ENCODE measurements around the gene PINLYP. TPM values are rescaled to one million over a fixed set of nuclear protein-coding genes. Genes with fewer than 3 reads are reported as not detected.

The PINLYP gene
- total RNA-seq, 1 experiment from 2014 or later = 6.4 TPM

DNA sequence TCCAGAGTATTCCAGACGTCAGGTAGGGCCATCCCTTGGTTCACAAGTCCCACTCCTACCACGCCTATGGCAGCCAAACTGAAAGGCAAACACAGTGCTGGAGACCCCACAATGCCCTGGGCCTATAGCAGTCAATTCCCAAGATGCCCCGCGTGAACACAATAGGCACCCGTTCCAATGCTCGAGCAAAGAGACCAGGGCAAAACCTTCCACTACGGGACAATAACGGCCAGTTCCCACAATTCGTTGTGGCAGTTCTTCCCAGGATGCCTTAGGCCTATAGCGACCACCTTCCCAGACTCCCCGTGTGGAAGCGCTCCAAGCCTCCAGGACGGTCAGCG, 43.3 kb downstream of the PINLYP start (continued):
- TF ChIP-seq, protein P1, sequence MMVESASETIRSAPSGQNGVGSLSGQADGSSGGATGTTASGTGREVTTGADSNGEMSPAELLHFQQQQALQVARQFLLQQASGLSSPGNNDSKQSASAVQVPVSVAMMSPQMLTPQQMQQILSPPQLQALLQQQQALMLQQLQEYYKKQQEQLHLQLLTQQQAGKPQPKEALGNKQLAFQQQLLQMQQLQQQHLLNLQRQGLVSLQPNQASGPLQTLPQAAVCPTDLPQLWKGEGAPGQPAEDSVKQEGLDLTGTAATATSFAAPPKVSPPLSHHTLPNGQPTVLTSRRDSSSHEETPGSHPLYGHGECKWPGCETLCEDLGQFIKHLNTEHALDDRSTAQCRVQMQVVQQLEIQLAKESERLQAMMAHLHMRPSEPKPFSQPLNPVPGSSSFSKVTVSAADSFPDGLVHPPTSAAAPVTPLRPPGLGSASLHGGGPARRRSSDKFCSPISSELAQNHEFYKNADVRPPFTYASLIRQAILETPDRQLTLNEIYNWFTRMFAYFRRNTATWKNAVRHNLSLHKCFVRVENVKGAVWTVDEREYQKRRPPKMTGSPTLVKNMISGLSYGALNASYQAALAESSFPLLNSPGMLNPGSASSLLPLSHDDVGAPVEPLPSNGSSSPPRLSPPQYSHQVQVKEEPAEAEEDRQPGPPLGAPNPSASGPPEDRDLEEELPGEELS (CRISPR knock-in tag; IDR thresholded peaks at IDR 0.05) = no peak
- TF ChIP-seq ZNF396 (CRISPR knock-in tag; IDR thresholded peaks at IDR 0.05; ENCODE audit: borderline replicate concordance) (no peak), MXD4 (CRISPR knock-in tag; IDR thresholded peaks at IDR 0.05; ENCODE audit: borderline replicate concordance) (no peak), ZNF423 (CRISPR knock-in tag; IDR thresholded peaks at IDR 0.05) (no peak), SOX15 (CRISPR knock-in tag; IDR thresholded peaks at IDR 0.05) (no peak), ZBTB21 (CRISPR knock-in tag; IDR thresholded peaks at IDR 0.05; ENCODE audit: borderline replicate concordance) (no peak), SMAD3 (CRISPR knock-in tag; IDR thresholded peaks at IDR 0.05; ENCODE audit: borderline replicate concordance) (0 out of 2 replicates have a peak, but pooled peaks have one; percentile 48), ZNF138 (CRISPR knock-in tag; conservative IDR thresholded peaks at IDR 0.05) (no peak), JAZF1 (CRISPR knock-in tag; IDR thresholded peaks at IDR 0.05) (no peak), OVOL2 (CRISPR knock-in tag; IDR thresholded peaks at IDR 0.05; ENCODE audit: borderline replicate concordance) (no peak), FOXJ3 (CRISPR knock-in tag; IDR thresholded peaks at IDR 0.05; ENCODE audit: borderline replicate concordance) (no peak), NR2C2 (CRISPR knock-in tag; IDR thresholded peaks at IDR 0.05) (no peak)
- TF ChIP-seq, protein P2, sequence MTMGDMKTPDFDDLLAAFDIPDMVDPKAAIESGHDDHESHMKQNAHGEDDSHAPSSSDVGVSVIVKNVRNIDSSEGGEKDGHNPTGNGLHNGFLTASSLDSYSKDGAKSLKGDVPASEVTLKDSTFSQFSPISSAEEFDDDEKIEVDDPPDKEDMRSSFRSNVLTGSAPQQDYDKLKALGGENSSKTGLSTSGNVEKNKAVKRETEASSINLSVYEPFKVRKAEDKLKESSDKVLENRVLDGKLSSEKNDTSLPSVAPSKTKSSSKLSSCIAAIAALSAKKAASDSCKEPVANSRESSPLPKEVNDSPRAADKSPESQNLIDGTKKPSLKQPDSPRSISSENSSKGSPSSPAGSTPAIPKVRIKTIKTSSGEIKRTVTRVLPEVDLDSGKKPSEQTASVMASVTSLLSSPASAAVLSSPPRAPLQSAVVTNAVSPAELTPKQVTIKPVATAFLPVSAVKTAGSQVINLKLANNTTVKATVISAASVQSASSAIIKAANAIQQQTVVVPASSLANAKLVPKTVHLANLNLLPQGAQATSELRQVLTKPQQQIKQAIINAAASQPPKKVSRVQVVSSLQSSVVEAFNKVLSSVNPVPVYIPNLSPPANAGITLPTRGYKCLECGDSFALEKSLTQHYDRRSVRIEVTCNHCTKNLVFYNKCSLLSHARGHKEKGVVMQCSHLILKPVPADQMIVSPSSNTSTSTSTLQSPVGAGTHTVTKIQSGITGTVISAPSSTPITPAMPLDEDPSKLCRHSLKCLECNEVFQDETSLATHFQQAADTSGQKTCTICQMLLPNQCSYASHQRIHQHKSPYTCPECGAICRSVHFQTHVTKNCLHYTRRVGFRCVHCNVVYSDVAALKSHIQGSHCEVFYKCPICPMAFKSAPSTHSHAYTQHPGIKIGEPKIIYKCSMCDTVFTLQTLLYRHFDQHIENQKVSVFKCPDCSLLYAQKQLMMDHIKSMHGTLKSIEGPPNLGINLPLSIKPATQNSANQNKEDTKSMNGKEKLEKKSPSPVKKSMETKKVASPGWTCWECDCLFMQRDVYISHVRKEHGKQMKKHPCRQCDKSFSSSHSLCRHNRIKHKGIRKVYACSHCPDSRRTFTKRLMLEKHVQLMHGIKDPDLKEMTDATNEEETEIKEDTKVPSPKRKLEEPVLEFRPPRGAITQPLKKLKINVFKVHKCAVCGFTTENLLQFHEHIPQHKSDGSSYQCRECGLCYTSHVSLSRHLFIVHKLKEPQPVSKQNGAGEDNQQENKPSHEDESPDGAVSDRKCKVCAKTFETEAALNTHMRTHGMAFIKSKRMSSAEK (CRISPR knock-in tag; IDR thresholded peaks at IDR 0.05; ENCODE audit: borderline replicate concordance) = 0 out of 2 replicates have a peak, but pooled peaks have one; percentile 45
- TF ChIP-seq, protein P3, sequence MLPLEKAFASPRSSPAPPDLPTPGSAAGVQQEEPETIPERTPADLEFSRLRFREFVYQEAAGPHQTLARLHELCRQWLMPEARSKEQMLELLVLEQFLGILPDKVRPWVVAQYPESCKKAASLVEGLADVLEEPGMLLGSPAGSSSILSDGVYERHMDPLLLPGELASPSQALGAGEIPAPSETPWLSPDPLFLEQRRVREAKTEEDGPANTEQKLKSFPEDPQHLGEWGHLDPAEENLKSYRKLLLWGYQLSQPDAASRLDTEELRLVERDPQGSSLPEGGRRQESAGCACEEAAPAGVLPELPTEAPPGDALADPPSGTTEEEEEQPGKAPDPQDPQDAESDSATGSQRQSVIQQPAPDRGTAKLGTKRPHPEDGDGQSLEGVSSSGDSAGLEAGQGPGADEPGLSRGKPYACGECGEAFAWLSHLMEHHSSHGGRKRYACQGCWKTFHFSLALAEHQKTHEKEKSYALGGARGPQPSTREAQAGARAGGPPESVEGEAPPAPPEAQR (CRISPR knock-in tag; IDR thresholded peaks at IDR 0.05) = no peak

DNA sequence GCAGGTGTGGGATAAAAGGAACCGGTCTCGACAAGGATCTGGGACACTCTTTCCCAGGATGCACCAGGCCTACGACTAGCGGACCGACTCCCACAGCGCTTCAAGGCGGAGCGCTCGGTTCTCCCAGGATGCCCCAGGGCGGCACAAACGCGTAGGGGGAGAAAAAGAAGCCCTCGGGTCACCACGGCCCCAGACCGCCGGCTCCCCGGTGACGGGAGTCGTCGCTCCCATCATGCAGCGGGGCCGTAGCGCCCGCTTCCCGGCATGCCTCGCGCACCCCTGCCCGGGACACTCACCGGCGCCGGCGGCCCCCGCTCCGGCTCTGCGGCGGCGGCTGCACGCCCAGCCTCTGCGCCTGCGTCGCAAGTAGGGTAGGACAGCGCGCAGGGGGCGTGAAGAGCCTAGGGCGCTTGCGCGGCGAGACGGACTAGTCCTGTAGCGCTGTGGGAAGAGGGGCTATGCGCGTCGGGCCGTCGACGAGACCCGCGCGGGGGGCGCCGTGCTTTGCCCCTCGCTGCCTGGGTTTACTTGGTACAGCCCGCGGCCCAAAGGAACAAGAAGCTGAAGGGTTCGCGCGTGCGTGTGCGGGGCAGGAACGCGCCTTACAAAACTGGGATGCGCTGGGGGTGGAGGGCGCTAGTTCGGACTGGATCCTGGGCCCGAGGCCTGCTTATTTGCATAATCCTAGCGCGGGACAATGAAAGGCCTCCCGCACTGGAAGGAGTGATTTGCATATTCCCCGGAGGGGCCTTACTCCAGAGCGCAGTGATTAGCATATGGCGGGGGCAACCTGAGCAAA, 43.9 kb downstream of the PINLYP start, which contains the start of gene ZNF428:
Gene ZNF428, minus strand, starts transcription at position 368 of the 799 bp plus-strand sequence. CDS start 5,325 bp downstream, outside the sequence.
- H3K9me3 Mint-ChIP-seq = no peaks in the 10 kb centered on the region
- ATAC-seq (peak; percentile 81), DNase-seq (ENCODE audit: low spot score) (peak; percentile 93)
- no peaks in the 10 kb centered on the region for H3K36me3 Mint-ChIP-seq
- H3K27me3 Mint-ChIP-seq (ENCODE audit: low read depth) = no peaks in the 10 kb centered on the region; the same call in 1 of the 2 replicates
- peak within 1 kb of the TSS; percentile 97 for H3K27ac Mint-ChIP-seq
- H3K4me1 Mint-ChIP-seq = peaks cover 24% of the 10 kb centered on the region
- POLR2A ChIA-PET = interaction anchor here (1.0 kb wide), 1 partner anchor 12 kb away, joined by 3 read pairs; no protein-coding TSS in a partner anchor
- CTCF ChIA-PET = interaction anchor here (0.6 to 1.3 kb wide), 2 partner anchors 25 to 104 kb away, joined by 4 read pairs; no protein-coding TSS in a partner anchor
- H3K4me3 Mint-ChIP-seq = peak within 1 kb of the TSS; percentile 74
- TF ChIP-seq ZNF423 (CRISPR knock-in tag; IDR thresholded peaks at IDR 0.05) (no peak; the same call in 1 of the 2 replicates), EMX1 (CRISPR knock-in tag; IDR thresholded peaks at IDR 0.05) (no peak), IRF2 (CRISPR knock-in tag; IDR thresholded peaks at IDR 0.05; ENCODE audit: borderline replicate concordance, low read depth) (no peak), SOX15 (CRISPR knock-in tag; IDR thresholded peaks at IDR 0.05) (no peak), ESRRA (CRISPR knock-in tag; IDR thresholded peaks at IDR 0.05; ENCODE audit: borderline replicate concordance) (peak; percentile 53; the same call in 1 of the 2 replicates)
- TF ChIP-seq, protein P4, sequence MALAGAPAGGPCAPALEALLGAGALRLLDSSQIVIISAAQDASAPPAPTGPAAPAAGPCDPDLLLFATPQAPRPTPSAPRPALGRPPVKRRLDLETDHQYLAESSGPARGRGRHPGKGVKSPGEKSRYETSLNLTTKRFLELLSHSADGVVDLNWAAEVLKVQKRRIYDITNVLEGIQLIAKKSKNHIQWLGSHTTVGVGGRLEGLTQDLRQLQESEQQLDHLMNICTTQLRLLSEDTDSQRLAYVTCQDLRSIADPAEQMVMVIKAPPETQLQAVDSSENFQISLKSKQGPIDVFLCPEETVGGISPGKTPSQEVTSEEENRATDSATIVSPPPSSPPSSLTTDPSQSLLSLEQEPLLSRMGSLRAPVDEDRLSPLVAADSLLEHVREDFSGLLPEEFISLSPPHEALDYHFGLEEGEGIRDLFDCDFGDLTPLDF (CRISPR knock-in tag; IDR thresholded peaks at IDR 0.05) = peak; percentile 17; the same call in 1 of the 2 replicates
- TF ChIP-seq, protein P1 (CRISPR knock-in tag; IDR thresholded peaks at IDR 0.05) = peak; percentile 73
- TF ChIP-seq, protein P5, sequence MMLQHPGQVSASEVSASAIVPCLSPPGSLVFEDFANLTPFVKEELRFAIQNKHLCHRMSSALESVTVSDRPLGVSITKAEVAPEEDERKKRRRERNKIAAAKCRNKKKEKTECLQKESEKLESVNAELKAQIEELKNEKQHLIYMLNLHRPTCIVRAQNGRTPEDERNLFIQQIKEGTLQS (CRISPR knock-in tag; conservative IDR thresholded peaks at IDR 0.05) = no peak
- TF ChIP-seq, protein P6, sequence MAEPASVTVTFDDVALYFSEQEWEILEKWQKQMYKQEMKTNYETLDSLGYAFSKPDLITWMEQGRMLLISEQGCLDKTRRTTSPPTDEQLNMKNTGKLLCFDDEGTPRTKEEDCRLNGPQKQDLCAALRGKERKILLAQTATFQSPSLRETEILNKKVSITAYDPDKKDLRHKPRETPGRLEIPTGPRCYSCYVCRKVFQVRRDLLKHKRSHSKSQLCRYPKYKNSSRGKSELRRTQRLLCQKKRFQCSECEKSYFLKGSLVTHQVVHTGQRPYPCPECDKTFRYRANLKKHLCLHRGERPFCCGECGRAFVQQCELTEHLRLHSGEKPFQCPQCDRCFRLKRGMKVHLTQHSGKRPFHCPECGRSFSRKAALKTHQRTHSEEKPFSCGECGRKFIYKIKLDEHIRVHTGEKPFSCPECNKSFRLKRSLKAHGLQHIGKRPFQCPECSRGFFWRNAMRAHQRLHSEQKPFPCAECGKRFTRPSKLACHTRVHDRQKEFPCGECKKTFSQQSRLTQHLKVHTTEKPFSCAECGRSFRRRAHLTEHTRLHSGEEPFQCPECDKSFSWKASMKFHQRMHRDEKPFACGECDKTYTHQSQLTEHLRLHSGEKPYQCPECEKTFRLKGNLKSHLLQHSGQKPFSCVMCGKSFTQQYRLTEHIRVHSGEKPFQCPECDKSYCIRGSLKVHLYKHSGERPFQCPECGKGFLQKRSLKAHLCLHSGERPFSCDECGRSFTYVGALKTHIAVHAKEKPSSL (CRISPR knock-in tag; conservative IDR thresholded peaks at IDR 0.05) = no peak

Data from WTC11 (cell line).